A673 (cell line): Measurements from ENCODE around the gene HOXC13. TPM values are rescaled to one million over a fixed set of nuclear protein-coding genes. Genes with fewer than 3 reads are reported as not detected.
A peak's percentile ranks its signal among the peaks of the same experiment; 100 is the strongest.

Experiments used
- BruUV-seq: library from RNA; stranded (reverse); fragments of 400-500 nt; replicated peaks from 2 replicates; lab custom pipeline; 2021; lab: Mats Ljungman, UMichigan
- CTCF ChIA-PET: fragments of 300-600 bp; sonication (Branson Sonifier 250); formaldehyde crosslinking; loops from one replicate; lab custom pipeline; 2022; ENCODE audit warnings: antibody characterized with exemption; lab: Charles Lee
- POLR2A ChIA-PET: fragments of 300-600 bp; sonication (Branson Sonifier 250); formaldehyde crosslinking; loops from one replicate; lab custom pipeline; 2022; ENCODE audit warnings: antibody characterized with exemption; ENCODE audit not compliant: low non-redundant PET; lab: Charles Lee
- DNase-seq: peaks from one replicate; pipeline ENCODE4 v3.0.0-alpha.2; 2015; ENCODE audit warnings: low spot score
- H3K27ac ChIP-seq: fragments of 200-600 bp; sonication (generic); 2 replicates; pipeline ENCODE4 v1.5.1; 2016; ENCODE audit warnings: mixed run types, low read depth, mild to moderate bottlenecking, mixed read lengths, antibody characterized with exemption, low read length; ENCODE audit not compliant: poor library complexity, severe bottlenecking
- H3K27me3 ChIP-seq: fragments of 200-600 bp; sonication (generic); replicated peaks from 2 replicates; pipeline ENCODE4 v1.6.1; 2017; ENCODE audit warnings: mixed run types, low read depth, mild to moderate bottlenecking, mixed read lengths, antibody characterized with exemption, low read length; ENCODE audit not compliant: insufficient read depth, poor library complexity
- H3K36me3 ChIP-seq: fragments of 200-600 bp; sonication (generic); 2 replicates; pipeline ENCODE4 v1.6.1; 2016; ENCODE audit warnings: mixed run types, mild to moderate bottlenecking, mixed read lengths, antibody characterized with exemption, low read length; ENCODE audit not compliant: insufficient read depth, poor library complexity, severe bottlenecking
- H3K4me1 ChIP-seq: fragments of 200-600 bp; sonication (generic); 2 replicates; pipeline ENCODE4 v1.6.1; 2017; ENCODE audit warnings: mixed run types, mild to moderate bottlenecking, mixed read lengths, antibody characterized with exemption, low read length; ENCODE audit not compliant: insufficient read depth, poor library complexity, severe bottlenecking
- H3K4me3 ChIP-seq: fragments of 200-600 bp; sonication (generic); 2 replicates; pipeline ENCODE4 v1.5.1; 2016; ENCODE audit warnings: low read depth, mixed run types, mild to moderate bottlenecking, mixed read lengths, low read length; ENCODE audit not compliant: poor library complexity, severe bottlenecking
- H3K9me3 ChIP-seq: fragments of 200-600 bp; sonication (generic); 2 replicates; pipeline ENCODE4 v1.6.1; 2016; ENCODE audit warnings: mixed run types, low read depth, mild to moderate bottlenecking, mixed read lengths, antibody characterized with exemption, low read length; ENCODE audit not compliant: poor library complexity, severe bottlenecking
- CTCF ChIP-seq: fragments of 300-800, 200-600 bp; sonication (generic); conservative IDR thresholded peaks from 2 replicates; pipeline ENCODE4 v1.5.1; 2017; ENCODE audit warnings: low read depth, mild to moderate bottlenecking, antibody characterized with exemption, low read length, moderate library complexity, mixed read lengths
- EZH2 ChIP-seq: fragments of 200-600 bp; sonication (generic); IDR thresholded peaks from 2 replicates; pipeline ENCODE4 v1.6.1; 2017; ENCODE audit warnings: borderline replicate concordance, low read depth, mild to moderate bottlenecking, mixed read lengths, antibody characterized with exemption, low read length; ENCODE audit not compliant: poor library complexity, severe bottlenecking
- intact Hi-C: fragments of 100-400 bp; cut with micrococcal nuclease; formaldehyde crosslinking; loops from one replicate; pipeline ENCODE4 v1.10.0; 2022; ENCODE audit not compliant: unreplicated experiment
- total RNA-seq: library from RNA; stranded (reverse); gene quantifications from 2 replicates; pipeline ENCODE4 v1.2.3, GENCODE V29; 2021

The HOXC13 gene
- total RNA-seq, 1 experiment from 2014 or later: 10.1 TPM

DNA sequence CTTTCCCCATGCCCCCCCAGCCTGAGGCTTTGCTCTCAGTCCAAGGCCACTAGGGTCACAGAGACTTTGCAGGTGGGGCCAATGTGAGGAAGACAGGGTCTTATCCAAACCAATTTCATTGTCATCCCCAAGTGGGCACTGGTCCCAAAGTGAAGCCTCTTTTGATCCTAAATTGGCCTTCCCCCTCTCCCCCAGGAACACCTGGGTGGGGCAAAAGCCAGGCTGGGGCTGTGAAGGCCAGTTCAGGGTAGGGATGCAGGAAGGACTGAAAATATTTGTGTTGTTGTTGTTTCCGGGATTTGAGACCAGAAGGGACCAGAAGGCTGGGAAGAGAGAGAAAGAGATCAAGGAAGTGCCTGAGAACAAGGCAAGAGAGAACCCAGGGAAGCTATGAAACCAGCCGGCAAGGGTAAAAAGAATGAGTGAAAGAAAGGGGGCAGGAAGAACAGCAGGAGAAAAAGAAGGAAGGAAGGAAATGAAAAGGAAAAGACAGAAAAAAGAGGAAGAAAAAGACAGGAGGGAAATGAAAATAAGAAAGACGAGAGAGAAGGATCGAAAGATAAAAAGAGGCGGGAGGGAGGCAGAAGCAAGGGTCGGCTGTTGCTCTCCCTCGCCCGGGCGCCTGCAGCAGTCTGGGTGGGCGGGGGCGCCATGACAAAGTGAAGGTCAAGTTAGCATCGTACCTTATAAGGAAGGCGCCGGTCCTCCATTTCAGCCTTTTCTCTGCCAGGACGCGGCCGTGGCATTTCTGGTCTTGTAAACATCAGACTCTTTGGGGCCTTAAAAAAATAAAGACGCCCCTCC lies 26.9 kb downstream of the HOXC13 start:
- H3K27ac ChIP-seq: peak overlapping the region; percentile 40
- ChIA-PET CTCF (interaction anchor here (0.5 to 0.7 kb wide), 3 partner anchors 15 to 371 kb away, joined by 3 to 6 read pairs (median 5); no protein-coding TSS in a partner anchor), POLR2A (interaction anchor here (0.5 kb wide), 1 partner anchor 258 kb away, joined by 8 read pairs; no protein-coding TSS in a partner anchor)
- H3K9me3 ChIP-seq: no peaks in the 10 kb centered on the region
- peak overlapping the region; percentile 44 for H3K4me3 ChIP-seq
- no peak for DNase-seq
- intact Hi-C loops: no loop called here
- H3K27me3 ChIP-seq: no peaks in the 10 kb centered on the region
- BruUV-seq: no TSS peak
- H3K4me1 ChIP-seq: peaks cover 24% of the 10 kb centered on the region
- no peaks in the 10 kb centered on the region for H3K36me3 ChIP-seq
- TF ChIP-seq CTCF: no peak
- no peak for TF ChIP-seq EZH2

GRCh38 chr12:53966085-53966384 lies 27.4 kb downstream of the HOXC13 start:
- H3K4me3 ChIP-seq: peak overlapping the region; percentile 44
- no peaks in the 10 kb centered on the region for H3K27me3 ChIP-seq
- H3K4me1 ChIP-seq: peaks cover 24% of the 10 kb centered on the region
- peak overlapping the region; percentile 40 for H3K27ac ChIP-seq
- no TSS peak for BruUV-seq
- no peak for DNase-seq
- ChIA-PET CTCF (no interaction called here), POLR2A (interaction anchor here (0.5 kb wide), 1 partner anchor 258 kb away, joined by 8 read pairs; no protein-coding TSS in a partner anchor)
- H3K9me3 ChIP-seq: no peaks in the 10 kb centered on the region
- TF ChIP-seq EZH2: no peak
- TF ChIP-seq CTCF: no peak
- no peaks in the 10 kb centered on the region for H3K36me3 ChIP-seq
- intact Hi-C loops: no loop called here

GRCh38 chr12:53966385-53967133 lies 27.9 kb downstream of the HOXC13 start:
- DNase-seq: no peak
- Histone ChIP-seq H3K4me3 (peak overlapping the region; percentile 44), H3K4me1 (peaks cover 24% of the 10 kb centered on the region), H3K27ac (peak overlapping the region; percentile 40), H3K36me3 (no peaks in the 10 kb centered on the region), H3K27me3 (no peaks in the 10 kb centered on the region), H3K9me3 (no peaks in the 10 kb centered on the region)
- CTCF ChIA-PET: interaction anchor here (0.5 kb wide), 2 partner anchors 19 to 223 kb away, joined by 3 read pairs; partner anchors contain the start of gene HOXC10
- intact Hi-C loops: no loop called here
- BruUV-seq: no TSS peak
- POLR2A ChIA-PET: interaction anchor here (0.5 to 0.6 kb wide), 2 partner anchors 257 to 359 kb away, joined by 7 to 8 read pairs; partner anchors contain the start of gene COPZ1
- TF ChIP-seq EZH2 (no peak), CTCF (no peak)
